Stomach (tissue), 4 donors: ENCODE results near the gene USP6NL.

Experiments
- EP300 ChIP-seq: sonication (generic); formaldehyde crosslinking; IDR thresholded peaks from one replicate; pipeline ENCODE4 v1.6.1; 2017; ENCODE audit warnings: antibody characterized with exemption
- POLR2A ChIP-seq, 4 donors: fragments of 450-650 bp; IDR thresholded peaks; one replicate each; pipeline ENCODE4 v1.6.1; 2016; ENCODE audit warnings: antibody characterized with exemption in 4 of 4, control low read depth in 2 of 4, mild to moderate bottlenecking in 1 of 4, moderate library complexity in 1 of 4
- POLR2AphosphoS5 ChIP-seq, 3 donors: sonication (generic); formaldehyde crosslinking; IDR thresholded peaks; one replicate each; pipeline ENCODE4 v1.6.1; 2016; ENCODE audit warnings: antibody characterized with exemption in 3 of 3
- TF ChIP-seq, protein P1 (sequence below), 7 experiments: fragments of 450-650 bp in 4 of 7; fragments of 200-600 bp in 3 of 7; sonication (generic) in 3 of 7; IDR thresholded peaks; one replicate each; pipeline ENCODE4 v1.5.1; 2016 to 2019; ENCODE audit warnings: antibody characterized with exemption in 7 of 7, control low read depth in 2 of 7, mild to moderate bottlenecking in 1 of 7

DNA sequence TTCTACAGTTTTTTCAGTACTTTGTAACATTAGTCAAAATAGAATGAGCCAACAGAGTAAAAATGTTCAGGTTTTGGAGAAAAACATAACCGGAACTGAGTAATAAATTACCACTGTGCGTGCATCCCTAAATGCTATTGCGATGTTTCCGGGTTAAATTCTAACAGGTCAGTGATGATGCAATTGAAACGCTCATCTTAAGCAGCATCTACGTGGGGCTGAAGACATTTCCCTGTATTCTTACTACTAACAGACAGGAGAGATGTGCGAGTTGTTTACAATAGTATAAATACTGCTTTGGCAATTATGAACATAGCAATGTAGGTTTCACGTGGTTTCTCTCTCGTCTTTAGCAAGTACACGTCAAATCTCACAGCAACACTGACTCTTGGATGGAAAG lies 149.4 kb downstream of the USP6NL start:
- TF ChIP-seq, protein P1, sequence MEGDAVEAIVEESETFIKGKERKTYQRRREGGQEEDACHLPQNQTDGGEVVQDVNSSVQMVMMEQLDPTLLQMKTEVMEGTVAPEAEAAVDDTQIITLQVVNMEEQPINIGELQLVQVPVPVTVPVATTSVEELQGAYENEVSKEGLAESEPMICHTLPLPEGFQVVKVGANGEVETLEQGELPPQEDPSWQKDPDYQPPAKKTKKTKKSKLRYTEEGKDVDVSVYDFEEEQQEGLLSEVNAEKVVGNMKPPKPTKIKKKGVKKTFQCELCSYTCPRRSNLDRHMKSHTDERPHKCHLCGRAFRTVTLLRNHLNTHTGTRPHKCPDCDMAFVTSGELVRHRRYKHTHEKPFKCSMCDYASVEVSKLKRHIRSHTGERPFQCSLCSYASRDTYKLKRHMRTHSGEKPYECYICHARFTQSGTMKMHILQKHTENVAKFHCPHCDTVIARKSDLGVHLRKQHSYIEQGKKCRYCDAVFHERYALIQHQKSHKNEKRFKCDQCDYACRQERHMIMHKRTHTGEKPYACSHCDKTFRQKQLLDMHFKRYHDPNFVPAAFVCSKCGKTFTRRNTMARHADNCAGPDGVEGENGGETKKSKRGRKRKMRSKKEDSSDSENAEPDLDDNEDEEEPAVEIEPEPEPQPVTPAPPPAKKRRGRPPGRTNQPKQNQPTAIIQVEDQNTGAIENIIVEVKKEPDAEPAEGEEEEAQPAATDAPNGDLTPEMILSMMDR (IDR thresholded peaks at IDR 0.05) = no peak
- TF ChIP-seq POLR2A (IDR thresholded peaks at IDR 0.05) (no peak), POLR2AphosphoS5 (IDR thresholded peaks at IDR 0.05) (no peak), EP300 (no peak)
